Amygdala (tissue), 56 donors: ENCODE results near the gene CRB1.
A peak's percentile ranks its signal among the peaks of the same experiment; 100 is the strongest.

Experiments used
- DNase-seq, 56 donors: peaks; one replicate each; lab custom pipeline; 2025; lab: John Stamatoyannopoulos, UW

CRB1 gene

GRCh38 chr1:197302775-197303174, 34.7 kb downstream of the CRB1 start:
- no peak for DNase-seq

- DNase-seq, result no peak
Observed at GRCh38 chr1:197303463-197303862, 35.4 kb downstream of the CRB1 start.

GRCh38 chr1:197304638-197305200, 36.7 kb downstream of the CRB1 start:
- peak in 20 of 56 donors; percentile 8 to 81 (median 35) for DNase-seq

GRCh38 chr1:197305925-197306324, 37.9 kb downstream of the CRB1 start:
- DNase-seq, result no peak

GRCh38 chr1:197306381-197307062, 38.5 kb downstream of the CRB1 start:
- DNase-seq, result no peak

- DNase-seq, result no peak
Observed at GRCh38 chr1:197307136-197307535, 39.1 kb downstream of the CRB1 start.

GRCh38 chr1:197307551-197307950, 39.5 kb downstream of the CRB1 start:
- no peak for DNase-seq

- DNase-seq, result no peak
Observed at GRCh38 chr1:197311081-197311480, 43.0 kb downstream of the CRB1 start.

GRCh38 chr1:197312163-197312562, 44.1 kb downstream of the CRB1 start:
- no peak for DNase-seq

GRCh38 chr1:197313713-197314112, 45.7 kb downstream of the CRB1 start:
- DNase-seq, result no peak

- peak in 13 of 56 donors; percentile 21 to 63 (median 36) for DNase-seq
Observed at GRCh38 chr1:197314682-197315081, 46.6 kb downstream of the CRB1 start.

- DNase-seq, result no peak
Observed at GRCh38 chr1:197319631-197320030, 51.6 kb downstream of the CRB1 start.

- peak in 13 of 56 donors; percentile 6 to 59 (median 25) for DNase-seq
Observed at GRCh38 chr1:197320991-197321531, 53.0 kb downstream of the CRB1 start.

- DNase-seq, result no peak
Observed at GRCh38 chr1:197321811-197322210, 53.8 kb downstream of the CRB1 start.

- DNase-seq, result no peak
Observed at GRCh38 chr1:197327776-197328364, 59.8 kb downstream of the CRB1 start.

GRCh38 chr1:197330213-197330612, 62.2 kb downstream of the CRB1 start:
- no peak for DNase-seq

- no peak for DNase-seq
Observed at GRCh38 chr1:197331565-197331964, 63.5 kb downstream of the CRB1 start.

- DNase-seq, result no peak
Observed at GRCh38 chr1:197333041-197333440, 65.0 kb downstream of the CRB1 start.

GRCh38 chr1:197336571-197336970, 68.5 kb downstream of the CRB1 start:
- DNase-seq, result no peak

GRCh38 chr1:197339106-197340060, 71.3 kb downstream of the CRB1 start:
- DNase-seq, result no peak

- no peak for DNase-seq
Observed at GRCh38 chr1:197341626-197342025, 73.6 kb downstream of the CRB1 start.
